Adrenal gland (tissue), 12 donors: ENCODE results near the gene DNAJC15. TPM values are rescaled to one million over a fixed set of nuclear protein-coding genes. Genes with fewer than 3 reads are reported as not detected.
"Not testable (repeated sequence)": the region's sequence is repeated elsewhere in the genome, so short reads cannot be mapped to it uniquely, and the experiment has no call there.

ENCODE experiments used
- DNase-seq, 7 donors: peaks; one replicate each; pipeline ENCODE4 v3.0.0-alpha.2; 2019 to 2020
- H3K27ac ChIP-seq, 5 donors: fragments of 200-600 bp; sonication (generic) in 4 of 5; 1 replicate in 3 of 5; 2 replicates in 2 of 5; pipeline versions ENCODE4 v1.5.1 to v1.8.0; 2016 to 2020; ENCODE audit warnings: mild to moderate bottlenecking in 1 of 5
- H3K27me3 ChIP-seq: fragments of 200-600 bp; 2 replicates; pipeline ENCODE4 v1.8.0; 2021
- H3K36me3 ChIP-seq, 2 donors: fragments of 200-600 bp; replicated peaks in 1 of 2; 1 replicate in 1 of 2; 2 replicates in 1 of 2; pipeline versions ENCODE4 v1.5.1 to v1.8.0; 2018 to 2022
- H3K4me1 ChIP-seq, 2 donors: fragments of 200-600 bp; replicated peaks in 1 of 2; 1 replicate in 1 of 2; 2 replicates in 1 of 2; pipeline versions ENCODE4 v1.5.1 to v1.8.0; 2018 to 2021
- H3K4me3 ChIP-seq, 4 donors: fragments of 200-600 bp; sonication (generic) in 3 of 4; one replicate each; pipeline ENCODE4 v1.5.1; 2016 to 2018
- H3K9me3 ChIP-seq, 3 donors: fragments of 200-600 bp; sonication (generic) in 1 of 3; replicated peaks in 1 of 3; 1 replicate in 2 of 3; 2 replicates in 1 of 3; pipeline versions ENCODE4 v1.5.1 to v1.8.0; 2016 to 2021
- CTCF ChIP-seq, 6 experiments: fragments of 450-650 bp in 4 of 6; fragments of 200-600 bp in 2 of 6; sonication (generic) in 1 of 6; IDR thresholded peaks; 1 replicate in 5 of 6; 2 replicates in 1 of 6; pipeline versions ENCODE4 v1.5.1 to v1.8.0; 2016 to 2021; ENCODE audit warnings: antibody characterized with exemption in 6 of 6, mild to moderate bottlenecking in 2 of 6, moderate library complexity in 1 of 6
- POLR2A ChIP-seq, 2 donors: fragments of 450-650 bp; IDR thresholded peaks; one replicate each; pipeline ENCODE4 v1.6.1; 2017; ENCODE audit warnings: antibody characterized with exemption in 2 of 2, mild to moderate bottlenecking in 2 of 2, moderate library complexity in 1 of 2
- WGBS, 4 donors: extraction: QIAGEN DNeasy Blood & Tissue Kit in 2 of 4; methylation state at CpG; one replicate each; pipeline versions ENCODE4 v1.1.5 to v1.1.7; 2013 to 2017; 5-methylcytosine and 5-hydroxymethylcytosine counted together
- intact Hi-C, 2 donors: fragments of 100-400 bp; cut with DNase I; formaldehyde crosslinking; loops; one replicate each; pipeline versions ENCODE4 v1.14.1 to v1.15.0; 2022 to 2023
- polyA plus RNA-seq, 3 donors: library from polyadenylated mRNA; stranded (reverse); fragments of 200-250 nt in 2 of 3; fragments of 350-450 nt in 1 of 3; fragmentation: Illumina TruSeq in 1 of 3; extraction: RNeasy Lipid Tissue Mini Kit (QIAGEN cat#74804) in 1 of 3; gene quantifications; one replicate each; pipeline ENCODE4 v1.2.3, GENCODE V29; 2013 to 2014
- total RNA-seq, 9 donors: library from RNA; depleted of rRNA in 4 of 9; stranded (reverse); fragments of >200 nt in 4 of 9; fragments of 120-200 nt in 1 of 9; fragmentation: NEBNext Ultra II Directional in 1 of 9; extraction: Animal tissue kit (Norgen Biotek cat#: 25700) in 1 of 9; gene quantifications; one replicate each; pipeline versions ENCODE4 v1.1.0 to v1.2.4, GENCODE V29; 2013 to 2023
- donor health status: healthy with polysubstance abuse.
- donor health status: Bipolar disorder and iron deficiency.
- donor health status: DM: yes; HTN: yes; CAD: no.
- donor health status: DM: no; HTN: no; CAD: no.
- donor health status: DM: no; HTN: no; CAD: no.
- donor health status: DM: yes; HTN: yes; CAD: no.

The DNAJC15 gene
- total and polyA plus RNA-seq, 12 donors: 10.0 to 33.5 (median 17.5) TPM

GRCh38 chr13:43061496-43062280 lies 38.3 kb downstream of the DNAJC15 start:
- WGBS, 4 donors: 83 to 97% (median 91%) methylated on average over 5 of the region's 5 CpGs

GRCh38 chr13:43071824-43072223 lies 48.4 kb downstream of the DNAJC15 start:
- no peak for DNase-seq
- Histone ChIP-seq H3K27me3 (no peaks in the 10 kb centered on the region), H3K4me3 (no peak overlapping the region), H3K27ac (no peak overlapping the region), H3K36me3 (peaks cover 0 to 6% of the 10 kb centered on the region in 2 donors), H3K9me3 (peaks cover 0 to 9% (median 0%) of the 10 kb centered on the region in 3 donors), H3K4me1 (peaks cover 0 to 3% of the 10 kb centered on the region in 2 donors)
- intact Hi-C loops: no loop called here
- TF ChIP-seq POLR2A (IDR thresholded peaks at IDR 0.05): no peak
- no peak for TF ChIP-seq CTCF (IDR thresholded peaks at IDR 0.05)
- 96 to 100% (median 97%) methylated on average over 1 of the region's 1 CpG for WGBS, 4 donors

More at GRCh38 chr13:43061496-43062280, 38.3 kb downstream of the DNAJC15 start:
- intact Hi-C loops: no loop called here
- TF ChIP-seq POLR2A (IDR thresholded peaks at IDR 0.05): no peak
- no peak for TF ChIP-seq CTCF (IDR thresholded peaks at IDR 0.05)
- Histone ChIP-seq H3K9me3 (no peaks in the 10 kb centered on the region), H3K27me3 (no peaks in the 10 kb centered on the region), H3K36me3 (no peaks in the 10 kb centered on the region), H3K27ac (no peak overlapping the region), H3K4me3 (no peak overlapping the region), H3K4me1 (peaks cover 10 to 18% of the 10 kb centered on the region in 2 donors)
- DNase-seq: no peak

- no peak for TF ChIP-seq CTCF (IDR thresholded peaks at IDR 0.05)
- no peak for TF ChIP-seq POLR2A (IDR thresholded peaks at IDR 0.05)
- peaks cover 0 to 9% (median 0%) of the 10 kb centered on the region in 3 donors for H3K9me3 ChIP-seq
- no peaks in the 10 kb centered on the region for H3K27me3 ChIP-seq
- DNase-seq: peak in 6 of 7 donors; percentile 22 to 67 (median 56)
- peaks cover 0 to 6% of the 10 kb centered on the region in 2 donors for H3K36me3 ChIP-seq
- H3K27ac ChIP-seq: no peak overlapping the region
- no peak overlapping the region for H3K4me3 ChIP-seq
- peaks cover 0 to 3% of the 10 kb centered on the region in 2 donors for H3K4me1 ChIP-seq
- intact Hi-C loops: no loop called here
- WGBS, 4 donors: 78 to 81% (median 80%) methylated on average over 5 of the region's 5 CpGs
Observed at GRCh38 chr13:43072394-43072793, 49.0 kb downstream of the DNAJC15 start.

GRCh38 chr13:43074824-43075510 lies 51.6 kb downstream of the DNAJC15 start:
- no peak overlapping the region for H3K27ac ChIP-seq
- WGBS, 4 donors: 84 to 90% (median 89%) methylated on average over 3 of the region's 3 CpGs
- H3K27me3 ChIP-seq: no peaks in the 10 kb centered on the region
- H3K4me3 ChIP-seq: no peak overlapping the region
- intact Hi-C loops: no loop called here
- peaks cover 0 to 3% of the 10 kb centered on the region in 2 donors for H3K4me1 ChIP-seq
- no peak for DNase-seq
- no peaks in the 10 kb centered on the region for H3K9me3 ChIP-seq
- H3K36me3 ChIP-seq: no peaks in the 10 kb centered on the region
- TF ChIP-seq CTCF (IDR thresholded peaks at IDR 0.05) (no peak), POLR2A (IDR thresholded peaks at IDR 0.05) (no peak)

GRCh38 chr13:43075511-43075902 lies 52.1 kb downstream of the DNAJC15 start:
- H3K4me1 ChIP-seq, DNase-seq, H3K27ac ChIP-seq, H3K9me3 ChIP-seq, H3K4me3 ChIP-seq, H3K36me3 ChIP-seq, H3K27me3 ChIP-seq, intact Hi-C loops: not testable (repeated sequence)
- WGBS, 4 donors: 87 to 93% (median 92%) methylated on average over 3 of the region's 3 CpGs
